Parathyroid adenoma (tissue), 2 donors: Measurements from ENCODE around the gene CPEB2.

Experiments used
- H2AFZ ChIP-seq: fragments of 300-600 bp; sonication (generic); one replicate; pipeline ENCODE4 v1.7.0; 2017; ENCODE audit warnings: antibody characterized with exemption, mild to moderate bottlenecking
- H3K27ac ChIP-seq: fragments of 300-600 bp; sonication (generic); one replicate; pipeline ENCODE4 v1.7.0; 2017
- H3K27me3 ChIP-seq: fragments of 300-600 bp; sonication (generic); one replicate; pipeline ENCODE4 v1.7.0; 2017; ENCODE audit warnings: low read length; ENCODE audit not compliant: control insufficient read depth, insufficient read depth
- H3K36me3 ChIP-seq: fragments of 300-600 bp; sonication (generic); one replicate; pipeline ENCODE4 v1.7.0; 2017; ENCODE audit warnings: low read length; ENCODE audit not compliant: control insufficient read depth, insufficient read depth
- H3K4me1 ChIP-seq: fragments of 300-600 bp; sonication (generic); one replicate; pipeline ENCODE4 v1.7.0; 2017; ENCODE audit warnings: control low read depth
- H3K4me2 ChIP-seq: fragments of 300-600 bp; sonication (generic); one replicate; pipeline ENCODE4 v1.7.0; 2017; ENCODE audit warnings: low read length
- H3K4me3 ChIP-seq: fragments of 300-600 bp; sonication (generic); one replicate; pipeline ENCODE4 v1.7.0; 2017; ENCODE audit warnings: low read depth, low read length
- H3K79me2 ChIP-seq: fragments of 300-600 bp; sonication (generic); one replicate; pipeline ENCODE4 v1.7.0; 2017; ENCODE audit warnings: control low read depth
- H3K9ac ChIP-seq: fragments of 300-600 bp; sonication (generic); one replicate; pipeline ENCODE4 v1.7.0; 2017; ENCODE audit warnings: mild to moderate bottlenecking
- H3K9me3 ChIP-seq: fragments of 300-600 bp; sonication (generic); one replicate; pipeline ENCODE4 v1.7.0; 2017; ENCODE audit warnings: low read length; ENCODE audit not compliant: control insufficient read depth
- TF ChIP-seq, protein P1 (sequence below): fragments of 300-600 bp; sonication (generic); IDR thresholded peaks from one replicate; pipeline ENCODE4 v1.7.0; 2017; ENCODE audit warnings: antibody characterized with exemption, mild to moderate bottlenecking
- donor health status: primary hyperparathyroidism.

CPEB2 gene

GRCh38 chr4:15043922-15044321 is 41.6 kb downstream of the CPEB2 start:
- H3K79me2 ChIP-seq = no peaks in the 10 kb centered on the region
- peaks cover 3% of the 10 kb centered on the region for H3K4me1 ChIP-seq
- H2AFZ ChIP-seq = no peak overlapping the region
- no peak overlapping the region for H3K4me3 ChIP-seq
- TF ChIP-seq, protein P1, sequence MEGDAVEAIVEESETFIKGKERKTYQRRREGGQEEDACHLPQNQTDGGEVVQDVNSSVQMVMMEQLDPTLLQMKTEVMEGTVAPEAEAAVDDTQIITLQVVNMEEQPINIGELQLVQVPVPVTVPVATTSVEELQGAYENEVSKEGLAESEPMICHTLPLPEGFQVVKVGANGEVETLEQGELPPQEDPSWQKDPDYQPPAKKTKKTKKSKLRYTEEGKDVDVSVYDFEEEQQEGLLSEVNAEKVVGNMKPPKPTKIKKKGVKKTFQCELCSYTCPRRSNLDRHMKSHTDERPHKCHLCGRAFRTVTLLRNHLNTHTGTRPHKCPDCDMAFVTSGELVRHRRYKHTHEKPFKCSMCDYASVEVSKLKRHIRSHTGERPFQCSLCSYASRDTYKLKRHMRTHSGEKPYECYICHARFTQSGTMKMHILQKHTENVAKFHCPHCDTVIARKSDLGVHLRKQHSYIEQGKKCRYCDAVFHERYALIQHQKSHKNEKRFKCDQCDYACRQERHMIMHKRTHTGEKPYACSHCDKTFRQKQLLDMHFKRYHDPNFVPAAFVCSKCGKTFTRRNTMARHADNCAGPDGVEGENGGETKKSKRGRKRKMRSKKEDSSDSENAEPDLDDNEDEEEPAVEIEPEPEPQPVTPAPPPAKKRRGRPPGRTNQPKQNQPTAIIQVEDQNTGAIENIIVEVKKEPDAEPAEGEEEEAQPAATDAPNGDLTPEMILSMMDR = no peak
- no peaks in the 10 kb centered on the region for H3K9me3 ChIP-seq
- no peak overlapping the region for H3K27ac ChIP-seq
- H3K4me2 ChIP-seq = no peak overlapping the region
- no peaks in the 10 kb centered on the region for H3K36me3 ChIP-seq
- H3K27me3 ChIP-seq = no peaks in the 10 kb centered on the region
- H3K9ac ChIP-seq = no peak overlapping the region

GRCh38 chr4:15054541-15054940 is 52.3 kb downstream of the CPEB2 start:
- TF ChIP-seq, protein P1 = no peak
- H3K9me3 ChIP-seq = no peaks in the 10 kb centered on the region

DNA sequence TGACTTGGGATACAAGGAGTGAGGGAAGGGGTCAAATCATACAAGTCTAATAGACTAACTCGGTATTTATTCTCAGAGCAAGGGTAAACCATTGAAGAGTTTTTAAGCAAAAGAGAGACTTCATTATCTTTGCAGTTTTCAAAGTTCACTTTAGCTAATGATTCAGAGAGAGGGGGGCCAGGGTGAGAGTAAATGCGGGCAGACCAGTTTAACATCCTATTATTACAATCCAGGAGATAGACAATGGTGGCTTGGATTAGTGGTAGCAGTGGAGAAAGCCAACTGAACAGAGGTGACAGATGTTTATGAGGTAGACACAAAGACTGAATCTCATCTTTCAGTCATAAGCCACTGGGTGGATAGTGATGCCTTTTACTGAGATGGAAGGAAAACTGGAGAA is 57.9 kb downstream of the CPEB2 start:
- Histone ChIP-seq H2AFZ (no peak overlapping the region), H3K27me3 (no peaks in the 10 kb centered on the region), H3K79me2 (no peaks in the 10 kb centered on the region), H3K4me2 (no peak overlapping the region), H3K9me3 (no peaks in the 10 kb centered on the region), H3K36me3 (no peaks in the 10 kb centered on the region), H3K9ac (no peak overlapping the region), H3K4me1 (no peaks in the 10 kb centered on the region), H3K27ac (no peak overlapping the region), H3K4me3 (no peak overlapping the region)
- TF ChIP-seq, protein P1 = no peak

More at GRCh38 chr4:15054541-15054940, 52.3 kb downstream of the CPEB2 start:
- no peak overlapping the region for H3K4me3 ChIP-seq
- H3K9ac ChIP-seq = no peak overlapping the region
- no peak overlapping the region for H3K27ac ChIP-seq
- no peak overlapping the region for H2AFZ ChIP-seq
- no peaks in the 10 kb centered on the region for H3K36me3 ChIP-seq
- no peaks in the 10 kb centered on the region for H3K4me1 ChIP-seq
- H3K79me2 ChIP-seq = peaks cover 2% of the 10 kb centered on the region
- no peaks in the 10 kb centered on the region for H3K27me3 ChIP-seq
- no peak overlapping the region for H3K4me2 ChIP-seq

GRCh38 chr4:15063341-15063740 is 61.1 kb downstream of the CPEB2 start:
- H3K4me3 ChIP-seq = no peak overlapping the region
- peaks cover 3% of the 10 kb centered on the region for H3K4me1 ChIP-seq
- no peaks in the 10 kb centered on the region for H3K36me3 ChIP-seq
- TF ChIP-seq, protein P1 = no peak
- H3K9me3 ChIP-seq = no peaks in the 10 kb centered on the region
- no peak overlapping the region for H3K4me2 ChIP-seq
- no peak overlapping the region for H2AFZ ChIP-seq
- H3K79me2 ChIP-seq = no peaks in the 10 kb centered on the region
- no peak overlapping the region for H3K27ac ChIP-seq
- H3K9ac ChIP-seq = no peak overlapping the region
- no peaks in the 10 kb centered on the region for H3K27me3 ChIP-seq

DNA sequence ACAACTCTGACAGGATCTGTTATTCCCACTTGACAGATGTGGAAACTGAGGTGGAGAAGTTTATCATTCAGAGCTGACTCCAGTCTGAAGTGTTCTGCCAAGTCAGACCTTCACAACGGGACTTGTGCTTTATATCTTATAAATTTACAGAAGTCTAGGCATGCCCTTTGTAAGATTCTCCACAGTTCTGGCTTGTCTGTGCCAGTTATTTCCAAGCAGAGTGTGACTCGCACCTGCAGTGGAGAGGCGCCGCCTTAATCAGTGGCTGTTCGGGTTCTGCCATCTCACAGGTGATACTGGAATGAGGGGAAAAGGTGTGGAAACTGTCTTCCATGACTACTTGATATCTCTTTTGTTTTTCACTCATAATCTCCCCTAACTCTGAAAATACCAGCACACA is 63.2 kb downstream of the CPEB2 start:
- Histone ChIP-seq H3K27ac (no peak overlapping the region), H3K4me1 (peaks cover 3% of the 10 kb centered on the region), H3K9ac (no peak overlapping the region), H3K27me3 (no peaks in the 10 kb centered on the region), H3K9me3 (no peaks in the 10 kb centered on the region), H3K4me3 (no peak overlapping the region), H3K36me3 (no peaks in the 10 kb centered on the region), H3K79me2 (no peaks in the 10 kb centered on the region), H2AFZ (no peak overlapping the region), H3K4me2 (no peak overlapping the region)
- TF ChIP-seq, protein P1 = no peak
